Esophagus muscularis mucosa (tissue), 4 donors: ENCODE data around the gene FBXO8. TPM values are rescaled to one million over a fixed set of nuclear protein-coding genes. Genes with fewer than 3 reads are reported as not detected.

ENCODE experiments used
- DNase-seq: peaks from one replicate; pipeline ENCODE4 v3.0.0-alpha.2; 2017; ENCODE audit errors: extremely low spot score
- H3K27ac ChIP-seq, 4 donors: fragments of 200-600 bp; sonication (generic); replicated peaks in 1 of 4; 1 replicate in 3 of 4; 2 replicates in 1 of 4; pipeline ENCODE4 v1.5.1; 2016 to 2019; ENCODE audit warnings: mild to moderate bottlenecking in 1 of 4
- H3K27me3 ChIP-seq, 4 donors: fragments of 200-600 bp; sonication (generic); one replicate each; pipeline versions ENCODE4 v1.5.1 to v1.6.0; 2016 to 2019
- H3K36me3 ChIP-seq, 4 donors: fragments of 200-600 bp; sonication (generic); one replicate each; pipeline ENCODE4 v1.5.1; 2016 to 2019
- H3K4me1 ChIP-seq, 4 donors: fragments of 200-600 bp; sonication (generic); one replicate each; pipeline ENCODE4 v1.5.1; 2016 to 2019
- H3K4me3 ChIP-seq, 4 donors: fragments of 200-600 bp; sonication (generic); 1 replicate in 2 of 4; 2 replicates in 2 of 4; pipeline ENCODE4 v1.5.1; 2016 to 2019; ENCODE audit warnings: mild to moderate bottlenecking in 4 of 4, moderate library complexity in 1 of 4
- H3K9me3 ChIP-seq, 4 donors: fragments of 200-600 bp; sonication (generic); 1 replicate in 3 of 4; 2 replicates in 1 of 4; pipeline ENCODE4 v1.5.1; 2016 to 2019
- CTCF ChIP-seq, 3 experiments: fragments of 200-600 bp in 2 of 3; fragments of 450-650 bp in 1 of 3; sonication (generic) in 2 of 3; IDR thresholded peaks; one replicate each; pipeline ENCODE4 v1.5.1; 2017 to 2019; ENCODE audit warnings: antibody characterized with exemption in 3 of 3, mild to moderate bottlenecking in 2 of 3, moderate library complexity in 1 of 3
- EP300 ChIP-seq: sonication (generic); formaldehyde crosslinking; IDR thresholded peaks from one replicate; pipeline ENCODE4 v1.6.1; 2017; ENCODE audit warnings: antibody characterized with exemption
- POLR2A ChIP-seq: fragments of 450-650 bp; IDR thresholded peaks from one replicate; pipeline ENCODE4 v1.6.1; 2017; ENCODE audit warnings: antibody characterized with exemption, moderate library complexity, mild to moderate bottlenecking, low read depth
- POLR2AphosphoS5 ChIP-seq, 2 donors: sonication (generic); formaldehyde crosslinking; IDR thresholded peaks; one replicate each; pipeline ENCODE4 v1.6.1; 2017; ENCODE audit warnings: antibody characterized with exemption in 2 of 2
- WGBS: methylation state at CpG from one replicate; pipeline ENCODE4 v1.1.5; 2018; 5-methylcytosine and 5-hydroxymethylcytosine counted together
- intact Hi-C: fragments of 100-400 bp; cut with DNase I; formaldehyde crosslinking; loops from one replicate; pipeline ENCODE4 v1.15.1; 2023
- total RNA-seq, 4 donors: library from RNA; depleted of rRNA; stranded (reverse); fragments of >200 nt; gene quantifications; one replicate each; pipeline versions ENCODE4 v1.1.0 to v1.2.1, GENCODE V29; 2016

FBXO8 gene
- total RNA-seq, 4 donors from 2014 or later, result 32.0 to 48.0 (median 45.5) TPM

- Histone ChIP-seq H3K4me3 (no peak overlapping the region), H3K27ac (no peak overlapping the region), H3K4me1 (no peaks in the 10 kb centered on the region), H3K9me3 (no peaks in the 10 kb centered on the region), H3K36me3 (peaks cover 4 to 50% (median 27%) of the 10 kb centered on the region in 4 donors), H3K27me3 (no peaks in the 10 kb centered on the region)
- no peak for TF ChIP-seq POLR2AphosphoS5 (IDR thresholded peaks at IDR 0.05)
- no peak for TF ChIP-seq CTCF (IDR thresholded peaks at IDR 0.05)
- TF ChIP-seq POLR2A, result no peak
- no peak for TF ChIP-seq EP300
- DNase-seq, result no peak
- intact Hi-C loops, result no loop called here
- 76% methylated on average over 3 of the region's 3 CpGs for WGBS
Measured at GRCh38 chr4:174314770-174315169, 31.3 kb upstream of the FBXO8 start.

- peaks cover 4 to 55% (median 27%) of the 10 kb centered on the region in 4 donors for H3K36me3 ChIP-seq
- no peak for DNase-seq
Measured at GRCh38 chr4:174314274-174314673, 30.8 kb upstream of the FBXO8 start.

GRCh38 chr4:174312993-174313392 is 29.5 kb upstream of the FBXO8 start:
- no peaks in the 10 kb centered on the region for H3K9me3 ChIP-seq
- peaks cover 4 to 65% (median 29%) of the 10 kb centered on the region in 4 donors for H3K36me3 ChIP-seq
- H3K27me3 ChIP-seq, result no peaks in the 10 kb centered on the region
- no peak for TF ChIP-seq POLR2A
- no peak for TF ChIP-seq POLR2AphosphoS5 (IDR thresholded peaks at IDR 0.05)
- no peak for TF ChIP-seq EP300
- no peak for TF ChIP-seq CTCF (IDR thresholded peaks at IDR 0.05)
- intact Hi-C loops, result no loop called here
- H3K4me3 ChIP-seq, result no peak overlapping the region
- H3K4me1 ChIP-seq, result no peaks in the 10 kb centered on the region
- H3K27ac ChIP-seq, result no peak overlapping the region
- DNase-seq, result no peak
- WGBS, result 95% methylated on average over 3 of the region's 3 CpGs

More at GRCh38 chr4:174314274-174314673, 30.8 kb upstream of the FBXO8 start:
- Histone ChIP-seq H3K27ac (no peak overlapping the region), H3K9me3 (no peaks in the 10 kb centered on the region), H3K4me3 (no peak overlapping the region), H3K27me3 (no peaks in the 10 kb centered on the region), H3K4me1 (no peaks in the 10 kb centered on the region)
- WGBS, result 94% methylated on average over 3 of the region's 3 CpGs
- intact Hi-C loops, result no loop called here
- TF ChIP-seq POLR2AphosphoS5 (IDR thresholded peaks at IDR 0.05), result no peak
- no peak for TF ChIP-seq CTCF (IDR thresholded peaks at IDR 0.05)
- no peak for TF ChIP-seq POLR2A
- no peak for TF ChIP-seq EP300

GRCh38 chr4:174307694-174308093 is 24.2 kb upstream of the FBXO8 start:
- no peak overlapping the region for H3K4me3 ChIP-seq
- H3K9me3 ChIP-seq, result no peaks in the 10 kb centered on the region
- WGBS, result 93% methylated on average over 4 of the region's 4 CpGs
- H3K27me3 ChIP-seq, result no peaks in the 10 kb centered on the region
- DNase-seq, result no peak
- peaks cover 8 to 86% (median 49%) of the 10 kb centered on the region in 4 donors for H3K36me3 ChIP-seq
- intact Hi-C loops, result no loop called here
- TF ChIP-seq POLR2AphosphoS5 (IDR thresholded peaks at IDR 0.05) (no peak), EP300 (no peak), CTCF (IDR thresholded peaks at IDR 0.05) (no peak), POLR2A (no peak)
- no peaks in the 10 kb centered on the region for H3K4me1 ChIP-seq
- H3K27ac ChIP-seq, result no peak overlapping the region

- no peaks in the 10 kb centered on the region for H3K4me1 ChIP-seq
- no peak overlapping the region for H3K27ac ChIP-seq
- no peak overlapping the region for H3K4me3 ChIP-seq
- H3K9me3 ChIP-seq, result no peaks in the 10 kb centered on the region
- H3K36me3 ChIP-seq, result peaks cover 8 to 85% (median 47%) of the 10 kb centered on the region in 4 donors
- WGBS, result 97% methylated on average over 3 of the region's 3 CpGs
- DNase-seq, result no peak
- intact Hi-C loops, result no loop called here
- TF ChIP-seq EP300, result no peak
- no peak for TF ChIP-seq CTCF (IDR thresholded peaks at IDR 0.05)
- no peak for TF ChIP-seq POLR2AphosphoS5 (IDR thresholded peaks at IDR 0.05)
- TF ChIP-seq POLR2A, result no peak
- H3K27me3 ChIP-seq, result no peaks in the 10 kb centered on the region
Measured at GRCh38 chr4:174305961-174306360, 22.5 kb upstream of the FBXO8 start.
